GM03348 (cell line): Measurements from ENCODE around the gene CHD3.
A peak's percentile ranks its signal among the peaks of the same experiment; 100 is the strongest.

Experiments
- DNase-seq: peaks from one replicate; pipeline ENCODE4 v3.0.0; 2012; ENCODE audit warnings: low spot score

Gene CHD3

GRCh38 chr17:7894226-7894625, 5.6 kb downstream of the CHD3 start:
- DNase-seq = no peak

GRCh38 chr17:7894866-7895265, 6.3 kb downstream of the CHD3 start:
- no peak for DNase-seq

- no peak for DNase-seq
Observed at GRCh38 chr17:7897090-7897489, 8.5 kb downstream of the CHD3 start.

GRCh38 chr17:7897773-7898172, 9.2 kb downstream of the CHD3 start:
- peak; percentile 62 for DNase-seq

- DNase-seq = no peak
Observed at GRCh38 chr17:7903154-7904103, 14.8 kb downstream of the CHD3 start.

GRCh38 chr17:7909089-7909488, 20.5 kb downstream of the CHD3 start:
- DNase-seq = no peak

GRCh38 chr17:7910281-7910680, 21.7 kb downstream of the CHD3 start:
- no peak for DNase-seq

GRCh38 chr17:7910711-7911110, 22.1 kb downstream of the CHD3 start:
- DNase-seq = no peak

GRCh38 chr17:7911116-7911515, 22.5 kb downstream of the CHD3 start:
- DNase-seq = no peak

- peak; percentile 74 for DNase-seq
Observed at GRCh38 chr17:7912927-7913524, 24.4 kb downstream of the CHD3 start.

GRCh38 chr17:7915179-7915610, 26.6 kb downstream of the CHD3 start:
- DNase-seq = peak; percentile 28

GRCh38 chr17:7915611-7916384, 27.2 kb downstream of the CHD3 start, which contains the start of gene RNF227:
TSS of gene RNF227 (minus strand) at chr17:7916289. CDS start at chr17:7916195, 94 bp downstream.
- peak; percentile 94 for DNase-seq

GRCh38 chr17:7916385-7916682, 27.7 kb downstream of the CHD3 start:
- DNase-seq = no peak

GRCh38 chr17:7916808-7917207, 28.2 kb downstream of the CHD3 start:
- DNase-seq = peak; percentile 55

- no peak for DNase-seq
Observed at GRCh38 chr17:7922269-7922844, 33.8 kb downstream of the CHD3 start.

- DNase-seq = peak; percentile 89
Observed at GRCh38 chr17:7922845-7923628, 34.4 kb downstream of the CHD3 start.

- DNase-seq = no peak
Observed at GRCh38 chr17:7927596-7927995, 39.0 kb downstream of the CHD3 start.

GRCh38 chr17:7929158-7930023, 40.8 kb downstream of the CHD3 start, which contains the start of gene KCNAB3:
TSS of gene KCNAB3 (minus strand) at chr17:7929856. CDS start at chr17:7929435, 421 bp downstream.
- DNase-seq = peak; percentile 88

GRCh38 chr17:7930841-7931631, 42.4 kb downstream of the CHD3 start:
- no peak for DNase-seq
